Measurements from ENCODE around the gene MACROD2. TPM values are rescaled to one million over a fixed set of nuclear protein-coding genes. Genes with fewer than 3 reads are reported as not detected.

Gene MACROD2
- total and polyA plus RNA-seq, 2 experiments from 2014 or later = 2.8 to 4.3 TPM

DNA sequence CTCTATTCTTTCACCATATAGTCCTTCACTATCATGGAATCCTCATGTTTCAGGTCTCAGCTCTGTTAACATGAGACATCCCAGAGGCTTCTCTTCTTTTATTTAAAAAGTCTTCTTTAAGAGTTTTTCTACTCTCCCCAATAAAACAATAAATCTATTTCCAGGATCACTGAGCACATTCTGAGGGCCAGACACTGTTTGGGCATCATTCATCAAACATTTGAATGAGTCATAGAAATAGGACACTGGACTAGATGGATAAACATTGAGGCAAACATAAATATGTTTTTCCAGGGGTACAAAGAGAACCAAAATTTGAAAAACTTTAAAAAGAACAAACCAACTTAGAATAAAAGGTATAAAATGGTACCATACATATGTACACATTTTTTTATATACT lies 2023.6 kb downstream of the MACROD2 start (continued):
- TF ChIP-seq, protein P1, sequence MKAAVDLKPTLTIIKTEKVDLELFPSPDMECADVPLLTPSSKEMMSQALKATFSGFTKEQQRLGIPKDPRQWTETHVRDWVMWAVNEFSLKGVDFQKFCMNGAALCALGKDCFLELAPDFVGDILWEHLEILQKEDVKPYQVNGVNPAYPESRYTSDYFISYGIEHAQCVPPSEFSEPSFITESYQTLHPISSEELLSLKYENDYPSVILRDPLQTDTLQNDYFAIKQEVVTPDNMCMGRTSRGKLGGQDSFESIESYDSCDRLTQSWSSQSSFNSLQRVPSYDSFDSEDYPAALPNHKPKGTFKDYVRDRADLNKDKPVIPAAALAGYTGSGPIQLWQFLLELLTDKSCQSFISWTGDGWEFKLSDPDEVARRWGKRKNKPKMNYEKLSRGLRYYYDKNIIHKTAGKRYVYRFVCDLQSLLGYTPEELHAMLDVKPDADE (IDR thresholded peaks at IDR 0.05) = no peak
- TF ChIP-seq, protein P2, sequence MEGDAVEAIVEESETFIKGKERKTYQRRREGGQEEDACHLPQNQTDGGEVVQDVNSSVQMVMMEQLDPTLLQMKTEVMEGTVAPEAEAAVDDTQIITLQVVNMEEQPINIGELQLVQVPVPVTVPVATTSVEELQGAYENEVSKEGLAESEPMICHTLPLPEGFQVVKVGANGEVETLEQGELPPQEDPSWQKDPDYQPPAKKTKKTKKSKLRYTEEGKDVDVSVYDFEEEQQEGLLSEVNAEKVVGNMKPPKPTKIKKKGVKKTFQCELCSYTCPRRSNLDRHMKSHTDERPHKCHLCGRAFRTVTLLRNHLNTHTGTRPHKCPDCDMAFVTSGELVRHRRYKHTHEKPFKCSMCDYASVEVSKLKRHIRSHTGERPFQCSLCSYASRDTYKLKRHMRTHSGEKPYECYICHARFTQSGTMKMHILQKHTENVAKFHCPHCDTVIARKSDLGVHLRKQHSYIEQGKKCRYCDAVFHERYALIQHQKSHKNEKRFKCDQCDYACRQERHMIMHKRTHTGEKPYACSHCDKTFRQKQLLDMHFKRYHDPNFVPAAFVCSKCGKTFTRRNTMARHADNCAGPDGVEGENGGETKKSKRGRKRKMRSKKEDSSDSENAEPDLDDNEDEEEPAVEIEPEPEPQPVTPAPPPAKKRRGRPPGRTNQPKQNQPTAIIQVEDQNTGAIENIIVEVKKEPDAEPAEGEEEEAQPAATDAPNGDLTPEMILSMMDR (conservative IDR thresholded peaks at IDR 0.05; ENCODE audit: low read depth in 2 of 2) = no peak
- no peak for TF ChIP-seq ZNF331 (CRISPR knock-in tag; IDR thresholded peaks at IDR 0.05; ENCODE audit: low read depth)

DNA sequence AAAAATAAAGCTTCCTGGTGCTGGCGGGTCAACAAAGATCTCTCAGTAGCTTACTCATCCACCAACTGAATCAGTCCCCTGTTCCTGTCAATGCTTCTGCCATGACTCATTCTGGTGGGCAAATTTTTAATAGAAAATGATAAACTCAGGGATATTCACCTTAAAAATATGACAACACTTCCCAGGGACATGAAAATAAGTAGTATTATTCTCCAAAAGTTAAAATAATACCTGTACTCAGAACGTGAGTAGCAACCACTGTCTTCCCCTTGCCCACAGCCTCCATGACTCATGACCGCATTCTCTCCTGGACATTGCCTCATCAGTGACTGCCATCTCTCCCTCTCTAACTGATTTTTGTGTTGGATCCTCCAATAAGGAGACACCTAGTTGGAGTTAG lies 2025.7 kb downstream of the MACROD2 start:
- Histone ChIP-seq H3F3A (replicated peaks; ENCODE audit: low read depth) (no peaks in the 10 kb centered on the region), H3K79me2 (replicated peaks; ENCODE audit: insufficient read depth) (no peaks in the 10 kb centered on the region), H3K27me3 (ENCODE audit: insufficient read depth) (no peaks in the 10 kb centered on the region), H3K27ac (ENCODE audit: low read depth) (no peak overlapping the region), H3K4me3 (no peak overlapping the region), H3K9me2 (ENCODE audit: insufficient read depth) (peaks cover 11% of the 10 kb centered on the region; the same call in 1 of the 2 replicates), H3K4me2 (no peak overlapping the region), H3K36me3 (ENCODE audit: insufficient read depth) (no peaks in the 10 kb centered on the region), H2AFZ (0 out of 2 replicates have a peak overlapping the region, but pooled peaks have one; percentile 52), H4K20me1 (replicated peaks; ENCODE audit: insufficient read depth) (no peaks in the 10 kb centered on the region), H3K4me1 (ENCODE audit: insufficient read depth) (no peaks in the 10 kb centered on the region)
- no peak for DNase-seq (ENCODE audit: low spot score)
- no peak for TF ChIP-seq JUNB (IDR thresholded peaks at IDR 0.05; ENCODE audit: unreplicated experiment)
- TF ChIP-seq, protein P3, sequence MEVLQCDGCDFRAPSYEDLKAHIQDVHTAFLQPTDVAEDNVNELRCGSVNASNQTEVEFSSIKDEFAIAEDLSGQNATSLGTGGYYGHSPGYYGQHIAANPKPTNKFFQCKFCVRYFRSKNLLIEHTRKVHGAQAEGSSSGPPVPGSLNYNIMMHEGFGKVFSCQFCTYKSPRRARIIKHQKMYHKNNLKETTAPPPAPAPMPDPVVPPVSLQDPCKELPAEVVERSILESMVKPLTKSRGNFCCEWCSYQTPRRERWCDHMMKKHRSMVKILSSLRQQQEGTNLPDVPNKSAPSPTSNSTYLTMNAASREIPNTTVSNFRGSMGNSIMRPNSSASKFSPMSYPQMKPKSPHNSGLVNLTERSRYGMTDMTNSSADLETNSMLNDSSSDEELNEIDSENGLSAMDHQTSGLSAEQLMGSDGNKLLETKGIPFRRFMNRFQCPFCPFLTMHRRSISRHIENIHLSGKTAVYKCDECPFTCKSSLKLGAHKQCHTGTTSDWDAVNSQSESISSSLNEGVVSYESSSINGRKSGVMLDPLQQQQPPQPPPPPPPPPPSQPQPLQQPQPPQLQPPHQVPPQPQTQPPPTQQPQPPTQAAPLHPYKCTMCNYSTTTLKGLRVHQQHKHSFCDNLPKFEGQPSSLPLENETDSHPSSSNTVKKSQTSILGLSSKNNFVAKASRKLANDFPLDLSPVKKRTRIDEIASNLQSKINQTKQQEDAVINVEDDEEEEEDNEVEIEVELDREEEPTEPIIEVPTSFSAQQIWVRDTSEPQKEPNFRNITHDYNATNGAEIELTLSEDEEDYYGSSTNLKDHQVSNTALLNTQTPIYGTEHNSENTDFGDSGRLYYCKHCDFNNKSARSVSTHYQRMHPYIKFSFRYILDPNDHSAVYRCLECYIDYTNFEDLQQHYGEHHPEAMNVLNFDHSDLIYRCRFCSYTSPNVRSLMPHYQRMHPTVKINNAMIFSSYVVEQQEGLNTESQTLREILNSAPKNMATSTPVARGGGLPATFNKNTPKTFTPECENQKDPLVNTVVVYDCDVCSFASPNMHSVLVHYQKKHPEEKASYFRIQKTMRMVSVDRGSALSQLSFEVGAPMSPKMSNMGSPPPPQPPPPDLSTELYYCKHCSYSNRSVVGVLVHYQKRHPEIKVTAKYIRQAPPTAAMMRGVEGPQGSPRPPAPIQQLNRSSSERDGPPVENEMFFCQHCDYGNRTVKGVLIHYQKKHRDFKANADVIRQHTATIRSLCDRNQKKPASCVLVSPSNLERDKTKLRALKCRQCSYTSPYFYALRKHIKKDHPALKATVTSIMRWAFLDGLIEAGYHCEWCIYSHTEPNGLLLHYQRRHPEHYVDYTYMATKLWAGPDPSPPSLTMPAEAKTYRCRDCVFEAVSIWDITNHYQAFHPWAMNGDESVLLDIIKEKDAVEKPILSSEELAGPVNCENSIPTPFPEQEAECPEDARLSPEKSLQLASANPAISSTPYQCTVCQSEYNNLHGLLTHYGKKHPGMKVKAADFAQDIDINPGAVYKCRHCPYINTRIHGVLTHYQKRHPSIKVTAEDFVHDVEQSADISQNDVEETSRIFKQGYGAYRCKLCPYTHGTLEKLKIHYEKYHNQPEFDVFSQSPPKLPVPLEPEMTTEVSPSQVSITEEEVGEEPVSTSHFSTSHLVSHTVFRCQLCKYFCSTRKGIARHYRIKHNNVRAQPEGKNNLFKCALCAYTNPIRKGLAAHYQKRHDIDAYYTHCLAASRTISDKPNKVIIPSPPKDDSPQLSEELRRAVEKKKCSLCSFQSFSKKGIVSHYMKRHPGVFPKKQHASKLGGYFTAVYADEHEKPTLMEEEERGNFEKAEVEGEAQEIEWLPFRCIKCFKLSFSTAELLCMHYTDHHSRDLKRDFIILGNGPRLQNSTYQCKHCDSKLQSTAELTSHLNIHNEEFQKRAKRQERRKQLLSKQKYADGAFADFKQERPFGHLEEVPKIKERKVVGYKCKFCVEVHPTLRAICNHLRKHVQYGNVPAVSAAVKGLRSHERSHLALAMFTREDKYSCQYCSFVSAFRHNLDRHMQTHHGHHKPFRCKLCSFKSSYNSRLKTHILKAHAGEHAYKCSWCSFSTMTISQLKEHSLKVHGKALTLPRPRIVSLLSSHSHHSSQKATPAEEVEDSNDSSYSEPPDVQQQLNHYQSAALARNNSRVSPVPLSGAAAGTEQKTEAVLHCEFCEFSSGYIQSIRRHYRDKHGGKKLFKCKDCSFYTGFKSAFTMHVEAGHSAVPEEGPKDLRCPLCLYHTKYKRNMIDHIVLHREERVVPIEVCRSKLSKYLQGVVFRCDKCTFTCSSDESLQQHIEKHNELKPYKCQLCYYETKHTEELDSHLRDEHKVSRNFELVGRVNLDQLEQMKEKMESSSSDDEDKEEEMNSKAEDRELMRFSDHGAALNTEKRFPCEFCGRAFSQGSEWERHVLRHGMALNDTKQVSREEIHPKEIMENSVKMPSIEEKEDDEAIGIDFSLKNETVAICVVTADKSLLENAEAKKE (CRISPR knock-in tag; IDR thresholded peaks at IDR 0.05) = no peak
- no peak for TF ChIP-seq STAT1 (IDR thresholded peaks at IDR 0.05; ENCODE audit: unreplicated experiment)
- no peak for TF ChIP-seq ZNF331 (CRISPR knock-in tag; IDR thresholded peaks at IDR 0.05; ENCODE audit: low read depth)
- TF ChIP-seq, protein P4, sequence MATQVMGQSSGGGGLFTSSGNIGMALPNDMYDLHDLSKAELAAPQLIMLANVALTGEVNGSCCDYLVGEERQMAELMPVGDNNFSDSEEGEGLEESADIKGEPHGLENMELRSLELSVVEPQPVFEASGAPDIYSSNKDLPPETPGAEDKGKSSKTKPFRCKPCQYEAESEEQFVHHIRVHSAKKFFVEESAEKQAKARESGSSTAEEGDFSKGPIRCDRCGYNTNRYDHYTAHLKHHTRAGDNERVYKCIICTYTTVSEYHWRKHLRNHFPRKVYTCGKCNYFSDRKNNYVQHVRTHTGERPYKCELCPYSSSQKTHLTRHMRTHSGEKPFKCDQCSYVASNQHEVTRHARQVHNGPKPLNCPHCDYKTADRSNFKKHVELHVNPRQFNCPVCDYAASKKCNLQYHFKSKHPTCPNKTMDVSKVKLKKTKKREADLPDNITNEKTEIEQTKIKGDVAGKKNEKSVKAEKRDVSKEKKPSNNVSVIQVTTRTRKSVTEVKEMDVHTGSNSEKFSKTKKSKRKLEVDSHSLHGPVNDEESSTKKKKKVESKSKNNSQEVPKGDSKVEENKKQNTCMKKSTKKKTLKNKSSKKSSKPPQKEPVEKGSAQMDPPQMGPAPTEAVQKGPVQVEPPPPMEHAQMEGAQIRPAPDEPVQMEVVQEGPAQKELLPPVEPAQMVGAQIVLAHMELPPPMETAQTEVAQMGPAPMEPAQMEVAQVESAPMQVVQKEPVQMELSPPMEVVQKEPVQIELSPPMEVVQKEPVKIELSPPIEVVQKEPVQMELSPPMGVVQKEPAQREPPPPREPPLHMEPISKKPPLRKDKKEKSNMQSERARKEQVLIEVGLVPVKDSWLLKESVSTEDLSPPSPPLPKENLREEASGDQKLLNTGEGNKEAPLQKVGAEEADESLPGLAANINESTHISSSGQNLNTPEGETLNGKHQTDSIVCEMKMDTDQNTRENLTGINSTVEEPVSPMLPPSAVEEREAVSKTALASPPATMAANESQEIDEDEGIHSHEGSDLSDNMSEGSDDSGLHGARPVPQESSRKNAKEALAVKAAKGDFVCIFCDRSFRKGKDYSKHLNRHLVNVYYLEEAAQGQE (IDR thresholded peaks at IDR 0.05; ENCODE audit: unreplicated experiment) = no peak
- TF ChIP-seq, protein P2 (conservative IDR thresholded peaks at IDR 0.05; ENCODE audit: low read depth in 2 of 2) = no peak
- Mint-ChIP-seq H3K27ac (no peak overlapping the region), H3K4me3 (no peak overlapping the region), H3K9me3 (no peaks in the 10 kb centered on the region), H3K36me3 (ENCODE audit: low read depth) (no peaks in the 10 kb centered on the region; the same call in 2 of the 3 replicates), H3K4me1 (peaks cover 10% of the 10 kb centered on the region), H3K27me3 (ENCODE audit: insufficient read depth, low read depth, poor library complexity) (peaks cover 2% of the 10 kb centered on the region)
- ATAC-seq = no peak

All from GM23338 (cell line).